RWPE2 (cell line): ENCODE results near the gene LRCH1.
"Not testable (repeated sequence)": the region's sequence is repeated elsewhere in the genome, so short reads cannot be mapped to it uniquely, and the experiment has no call there.

ENCODE experiments used
- ATAC-seq: fragments of 200-7000 bp; cut with Tn5 transposase; 3 replicates; pipeline ENCODE4 v1.9.1; 2021; ENCODE audit warnings: low read depth
- DNase-seq: peaks from one replicate; pipeline ENCODE4 v3.0.0-alpha.2; 2020; ENCODE audit warnings: low spot score
- H3K27ac ChIP-seq: fragments of 450-650 bp; 2 replicates; pipeline ENCODE4 v1.5.1; 2017; ENCODE audit warnings: mild to moderate bottlenecking; ENCODE audit not compliant: poor library complexity, severe bottlenecking
- H3K27me3 ChIP-seq: fragments of 250-450 bp; sonication (Bioruptor Pico); 2 replicates; pipeline ENCODE4 v1.5.1; 2021; ENCODE audit warnings: mild to moderate bottlenecking, moderate library complexity; ENCODE audit not compliant: insufficient read depth, poor library complexity, severe bottlenecking
- H3K36me3 ChIP-seq: fragments of 250-450 bp; sonication (Bioruptor Pico); 2 replicates; pipeline ENCODE4 v1.5.1; 2020; ENCODE audit warnings: low read depth, mild to moderate bottlenecking, moderate library complexity
- H3K4me1 ChIP-seq: fragments of 250-450 bp; sonication (Bioruptor Pico); 2 replicates; pipeline ENCODE4 v1.5.1; 2021; ENCODE audit warnings: mild to moderate bottlenecking, moderate library complexity; ENCODE audit not compliant: insufficient read depth, poor library complexity, severe bottlenecking
- H3K4me3 ChIP-seq: fragments of 250-450 bp; sonication (Bioruptor Pico); 2 replicates; pipeline ENCODE4 v1.5.1; 2021; ENCODE audit warnings: mild to moderate bottlenecking, moderate library complexity; ENCODE audit not compliant: severe bottlenecking
- H3K9me3 ChIP-seq: fragments of 250-450 bp; sonication (Bioruptor Pico); 2 replicates; pipeline ENCODE4 v1.5.1; 2021; ENCODE audit warnings: mild to moderate bottlenecking, moderate library complexity; ENCODE audit not compliant: severe bottlenecking
- TF ChIP-seq, protein P1 (sequence below): fragments of 450-650 bp; IDR thresholded peaks from one replicate; pipeline ENCODE4 v1.5.1; 2017; ENCODE audit warnings: mild to moderate bottlenecking, moderate library complexity; ENCODE audit not compliant: poor library complexity, severe bottlenecking

The LRCH1 gene

DNA sequence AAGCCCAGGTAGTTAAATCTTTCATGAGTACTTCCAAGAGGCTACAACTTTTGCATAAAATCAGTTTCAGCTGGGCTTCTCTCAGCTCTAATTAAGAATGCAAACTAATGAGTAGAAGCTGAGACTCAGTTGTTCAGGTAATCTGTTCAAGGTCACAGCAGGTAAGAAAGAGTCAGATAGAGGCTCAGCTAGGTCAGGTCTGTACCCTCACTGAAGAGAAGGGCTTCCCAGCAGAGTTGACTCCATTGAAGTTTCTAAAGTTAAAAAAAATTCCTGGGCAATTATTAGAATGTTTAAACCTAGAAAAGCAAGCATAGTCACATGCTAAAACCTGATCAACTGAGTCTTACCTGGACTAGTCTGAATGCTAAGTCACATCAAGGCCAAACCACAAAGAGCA is 201.8 kb downstream of the LRCH1 start:
- H3K27ac ChIP-seq = no peak overlapping the region
- ATAC-seq = no peak
- DNase-seq = no peak
- TF ChIP-seq, protein P1, sequence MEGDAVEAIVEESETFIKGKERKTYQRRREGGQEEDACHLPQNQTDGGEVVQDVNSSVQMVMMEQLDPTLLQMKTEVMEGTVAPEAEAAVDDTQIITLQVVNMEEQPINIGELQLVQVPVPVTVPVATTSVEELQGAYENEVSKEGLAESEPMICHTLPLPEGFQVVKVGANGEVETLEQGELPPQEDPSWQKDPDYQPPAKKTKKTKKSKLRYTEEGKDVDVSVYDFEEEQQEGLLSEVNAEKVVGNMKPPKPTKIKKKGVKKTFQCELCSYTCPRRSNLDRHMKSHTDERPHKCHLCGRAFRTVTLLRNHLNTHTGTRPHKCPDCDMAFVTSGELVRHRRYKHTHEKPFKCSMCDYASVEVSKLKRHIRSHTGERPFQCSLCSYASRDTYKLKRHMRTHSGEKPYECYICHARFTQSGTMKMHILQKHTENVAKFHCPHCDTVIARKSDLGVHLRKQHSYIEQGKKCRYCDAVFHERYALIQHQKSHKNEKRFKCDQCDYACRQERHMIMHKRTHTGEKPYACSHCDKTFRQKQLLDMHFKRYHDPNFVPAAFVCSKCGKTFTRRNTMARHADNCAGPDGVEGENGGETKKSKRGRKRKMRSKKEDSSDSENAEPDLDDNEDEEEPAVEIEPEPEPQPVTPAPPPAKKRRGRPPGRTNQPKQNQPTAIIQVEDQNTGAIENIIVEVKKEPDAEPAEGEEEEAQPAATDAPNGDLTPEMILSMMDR = no peak
- H3K9me3 ChIP-seq = no peaks in the 10 kb centered on the region
- H3K27me3 ChIP-seq = no peaks in the 10 kb centered on the region
- H3K4me3 ChIP-seq = no peak overlapping the region
- no peaks in the 10 kb centered on the region for H3K4me1 ChIP-seq
- H3K36me3 ChIP-seq = peaks cover 13% of the 10 kb centered on the region

DNA sequence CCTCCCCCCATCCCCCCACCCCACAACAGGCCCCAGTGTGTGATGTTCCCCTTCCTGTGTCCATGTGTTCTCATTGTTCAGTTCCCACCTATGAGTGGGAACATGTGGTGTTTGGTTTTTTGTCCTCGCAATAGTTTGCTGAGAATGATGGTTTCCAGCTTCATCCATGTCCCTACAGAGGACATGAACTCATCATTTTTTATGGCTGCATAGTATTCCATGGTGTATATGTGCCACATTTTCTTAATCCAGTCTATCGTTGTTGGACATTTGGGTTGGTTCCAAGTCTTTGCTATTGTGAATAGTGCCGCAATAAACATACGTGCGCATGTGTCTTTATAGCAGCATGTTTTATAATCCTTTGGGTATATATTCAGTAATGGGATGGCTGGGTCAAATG is 202.5 kb downstream of the LRCH1 start:
- ATAC-seq = not testable (repeated sequence)

DNA sequence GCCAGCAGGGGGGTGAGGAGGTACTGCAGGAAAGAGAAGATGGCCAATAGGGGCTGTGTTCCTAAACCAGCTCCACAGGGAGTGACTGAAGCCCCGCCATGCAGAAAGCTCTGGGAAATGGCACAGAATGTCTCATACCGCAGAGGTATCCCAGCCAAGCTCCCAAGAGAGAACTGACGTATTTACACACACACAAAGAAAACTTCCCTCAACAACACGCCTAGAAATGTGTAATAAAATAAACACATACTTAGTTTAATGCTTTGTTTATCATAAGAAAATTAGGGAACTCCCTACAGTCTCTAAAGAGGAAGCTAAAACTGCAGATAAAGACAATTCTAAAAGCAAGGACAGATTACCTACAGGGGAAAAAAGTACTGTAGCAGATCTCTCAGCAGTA is 204.0 kb downstream of the LRCH1 start:
- H3K4me3 ChIP-seq = no peak overlapping the region
- no peak for ATAC-seq
- H3K27ac ChIP-seq = no peak overlapping the region
- no peaks in the 10 kb centered on the region for H3K4me1 ChIP-seq
- DNase-seq = no peak
- TF ChIP-seq, protein P1 = no peak
- no peaks in the 10 kb centered on the region for H3K9me3 ChIP-seq
- H3K27me3 ChIP-seq = no peaks in the 10 kb centered on the region
- H3K36me3 ChIP-seq = no peaks in the 10 kb centered on the region

More for the DNA sequence above, 202.5 kb downstream of the LRCH1 start:
- H3K27ac ChIP-seq, H3K9me3 ChIP-seq, H3K27me3 ChIP-seq, DNase-seq, H3K36me3 ChIP-seq, H3K4me1 ChIP-seq, H3K4me3 ChIP-seq: not testable (repeated sequence)

DNA sequence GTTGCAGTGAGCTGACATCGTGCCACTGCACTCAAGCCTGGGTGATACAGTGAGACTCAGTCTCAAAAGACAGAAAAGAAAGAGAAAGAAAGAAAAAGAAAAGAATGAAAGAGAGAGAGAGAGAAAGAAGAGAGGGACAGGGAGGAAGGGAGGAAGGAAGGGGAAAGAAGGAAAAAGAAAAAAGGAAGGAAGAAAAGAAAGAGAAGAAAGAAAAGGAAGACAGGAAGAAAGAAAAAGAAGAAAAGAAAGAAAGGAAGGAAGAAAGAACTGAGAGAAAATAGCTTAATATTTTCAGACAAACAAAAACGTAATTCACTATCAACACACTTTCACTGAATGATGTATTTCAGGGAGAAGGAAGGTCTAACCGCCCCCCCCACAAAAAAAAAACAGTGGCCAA is 204.7 kb downstream of the LRCH1 start:
- Histone ChIP-seq H3K9me3 (no peaks in the 10 kb centered on the region), H3K4me1 (no peaks in the 10 kb centered on the region), H3K36me3 (no peaks in the 10 kb centered on the region), H3K27ac (no peak overlapping the region), H3K4me3 (no peak overlapping the region), H3K27me3 (no peaks in the 10 kb centered on the region)
- TF ChIP-seq, protein P1 = no peak
- ATAC-seq = no peak
- DNase-seq = no peak

DNA sequence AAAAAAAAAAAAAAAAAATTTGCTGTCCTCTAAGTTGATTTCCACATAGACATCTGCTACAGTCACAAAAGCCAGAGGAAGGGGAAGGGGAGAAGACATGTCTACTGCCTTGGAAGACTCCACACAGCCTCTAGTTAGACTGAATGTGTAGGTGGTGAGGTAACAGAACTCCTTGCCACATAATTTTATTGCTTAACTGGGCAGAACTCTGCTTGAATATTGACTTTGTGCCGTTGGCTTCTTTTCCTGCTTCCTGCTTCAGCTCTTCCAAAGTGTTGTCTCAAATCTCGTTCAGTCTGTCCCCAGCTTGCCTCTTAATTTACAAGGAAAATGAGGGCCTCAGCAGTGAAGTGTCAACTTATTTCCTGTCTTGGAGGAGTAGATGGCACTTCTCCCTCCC is 206.9 kb downstream of the LRCH1 start:
- Histone ChIP-seq H3K4me3 (no peak overlapping the region), H3K9me3 (no peaks in the 10 kb centered on the region), H3K36me3 (no peaks in the 10 kb centered on the region), H3K4me1 (no peaks in the 10 kb centered on the region), H3K27me3 (no peaks in the 10 kb centered on the region), H3K27ac (no peak overlapping the region)
- TF ChIP-seq, protein P1 = no peak
- no peak for ATAC-seq
- no peak for DNase-seq

DNA sequence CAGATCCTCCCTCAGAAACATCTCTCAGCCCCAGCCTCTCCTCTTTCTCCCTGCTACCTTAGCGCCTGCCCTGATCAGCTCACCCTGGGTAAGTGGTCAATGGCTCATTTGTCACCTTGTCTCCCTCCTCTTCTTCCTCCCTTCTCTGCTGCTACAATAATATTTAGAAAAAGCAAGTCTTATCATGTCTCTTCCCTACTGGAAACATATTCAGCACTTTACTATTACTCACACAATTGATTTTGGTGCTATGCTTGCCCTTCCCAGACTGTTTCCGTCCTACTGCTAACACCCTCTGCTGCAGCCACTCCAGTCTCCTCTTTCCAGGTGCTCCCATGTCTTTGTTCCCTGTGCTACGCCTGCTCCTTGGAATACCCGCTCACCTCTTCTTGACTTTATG is 208.2 kb downstream of the LRCH1 start:
- H3K9me3 ChIP-seq = no peaks in the 10 kb centered on the region
- H3K27ac ChIP-seq = no peak overlapping the region
- TF ChIP-seq, protein P1 = no peak
- no peak for ATAC-seq
- H3K4me3 ChIP-seq = no peak overlapping the region
- no peak for DNase-seq
- no peaks in the 10 kb centered on the region for H3K36me3 ChIP-seq
- H3K27me3 ChIP-seq = no peaks in the 10 kb centered on the region
- H3K4me1 ChIP-seq = no peaks in the 10 kb centered on the region
